Measurements from ENCODE around the gene CYP11A1. TPM values are rescaled to one million over a fixed set of nuclear protein-coding genes. Genes with fewer than 3 reads are reported as not detected.

The CYP11A1 gene
- total and polyA plus RNA-seq, 10 of the 15 experiments (the other 5 are each of a cell fraction or from before 2014, with no cell fraction given) = 0.11 to 1.2 (median 0.23) TPM; not detected in 5

DNA sequence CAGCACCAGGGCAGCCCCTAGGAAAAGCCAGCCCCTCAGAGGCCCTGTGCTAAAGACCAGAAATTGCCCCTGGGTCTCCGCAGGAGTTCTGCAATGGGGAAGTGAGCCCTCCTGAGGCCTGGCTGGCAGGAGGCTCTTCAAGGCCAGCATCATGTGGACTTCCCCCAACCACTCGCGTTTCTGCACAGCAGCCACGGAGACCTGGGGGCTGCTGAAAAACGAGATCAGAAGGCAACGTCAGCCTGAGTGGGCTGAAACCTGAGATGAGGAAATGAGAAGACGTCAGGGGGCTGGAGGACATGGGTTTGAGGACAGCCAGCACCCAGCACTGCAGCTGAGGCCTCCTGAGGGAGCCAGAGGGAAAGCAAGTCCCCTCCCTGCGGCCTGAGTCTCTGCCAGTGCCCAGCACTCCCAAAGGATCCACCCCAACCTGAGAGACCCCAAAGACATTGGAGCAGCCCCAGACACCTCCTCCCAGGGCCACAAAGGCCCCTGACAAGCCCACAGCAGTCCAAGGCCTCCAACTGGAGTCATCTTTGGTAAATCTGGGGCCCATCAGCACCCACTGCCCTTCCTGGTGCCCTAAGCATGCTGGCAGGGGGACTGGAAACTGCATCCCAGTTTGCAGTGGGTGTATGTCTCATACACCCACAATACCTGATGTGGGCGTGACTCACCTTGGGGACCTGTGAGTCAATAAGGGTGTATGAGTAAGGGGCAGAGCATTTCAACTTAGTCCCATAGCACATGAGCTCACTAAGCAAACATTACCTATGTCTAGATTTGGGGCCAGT lies 29.2 kb upstream of the CYP11A1 start (continued):
- TF ChIP-seq, protein P1, sequence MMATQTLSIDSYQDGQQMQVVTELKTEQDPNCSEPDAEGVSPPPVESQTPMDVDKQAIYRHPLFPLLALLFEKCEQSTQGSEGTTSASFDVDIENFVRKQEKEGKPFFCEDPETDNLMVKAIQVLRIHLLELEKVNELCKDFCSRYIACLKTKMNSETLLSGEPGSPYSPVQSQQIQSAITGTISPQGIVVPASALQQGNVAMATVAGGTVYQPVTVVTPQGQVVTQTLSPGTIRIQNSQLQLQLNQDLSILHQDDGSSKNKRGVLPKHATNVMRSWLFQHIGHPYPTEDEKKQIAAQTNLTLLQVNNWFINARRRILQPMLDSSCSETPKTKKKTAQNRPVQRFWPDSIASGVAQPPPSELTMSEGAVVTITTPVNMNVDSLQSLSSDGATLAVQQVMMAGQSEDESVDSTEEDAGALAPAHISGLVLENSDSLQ (IDR thresholded peaks at IDR 0.05) = peak; percentile 75
- TF ChIP-seq NRF1 (conservative IDR thresholded peaks at IDR 0.05; ENCODE audit: low read depth, low read length) = no peak
- no peak for TF ChIP-seq ZNF622 (IDR thresholded peaks at IDR 0.05)
- TF ChIP-seq POLR2A (IDR thresholded peaks at IDR 0.05; ENCODE audit: low read depth, low read length) = no peak
- TF ChIP-seq KDM1A (IDR thresholded peaks at IDR 0.05; ENCODE audit: borderline replicate concordance) = no peak
- peak; percentile 76 for TF ChIP-seq RAD51 (IDR thresholded peaks at IDR 0.05)
- TF ChIP-seq, protein P2, sequence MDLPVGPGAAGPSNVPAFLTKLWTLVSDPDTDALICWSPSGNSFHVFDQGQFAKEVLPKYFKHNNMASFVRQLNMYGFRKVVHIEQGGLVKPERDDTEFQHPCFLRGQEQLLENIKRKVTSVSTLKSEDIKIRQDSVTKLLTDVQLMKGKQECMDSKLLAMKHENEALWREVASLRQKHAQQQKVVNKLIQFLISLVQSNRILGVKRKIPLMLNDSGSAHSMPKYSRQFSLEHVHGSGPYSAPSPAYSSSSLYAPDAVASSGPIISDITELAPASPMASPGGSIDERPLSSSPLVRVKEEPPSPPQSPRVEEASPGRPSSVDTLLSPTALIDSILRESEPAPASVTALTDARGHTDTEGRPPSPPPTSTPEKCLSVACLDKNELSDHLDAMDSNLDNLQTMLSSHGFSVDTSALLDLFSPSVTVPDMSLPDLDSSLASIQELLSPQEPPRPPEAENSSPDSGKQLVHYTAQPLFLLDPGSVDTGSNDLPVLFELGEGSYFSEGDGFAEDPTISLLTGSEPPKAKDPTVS (IDR thresholded peaks at IDR 0.05; ENCODE audit: low read depth, low read length) = no peak
- TF ChIP-seq SMC3 (IDR thresholded peaks at IDR 0.05; ENCODE audit: borderline replicate concordance, low read length) = peak; percentile 23; the same call in 1 of the 2 replicates
- TF ChIP-seq FOXM1 (IDR thresholded peaks at IDR 0.05; ENCODE audit: low read depth, low read length) = no peak
- no peak for TF ChIP-seq NR2C2 (IDR thresholded peaks at IDR 0.05; ENCODE audit: borderline replicate concordance, control insufficient read depth, insufficient read length, low read depth)
- 0 out of 2 replicates have a peak, but pooled peaks have one; percentile 1 for TF ChIP-seq ZNF207 (IDR thresholded peaks at IDR 0.05; ENCODE audit: borderline replicate concordance)
- TF ChIP-seq CREB1 (IDR thresholded peaks at IDR 0.05; ENCODE audit: low read depth) = no peak
- peak; percentile 68; the same call in 1 of the 2 replicates for TF ChIP-seq TBL1XR1 (IDR thresholded peaks at IDR 0.05; ENCODE audit: low read depth, low read length)
- TF ChIP-seq, protein P3, sequence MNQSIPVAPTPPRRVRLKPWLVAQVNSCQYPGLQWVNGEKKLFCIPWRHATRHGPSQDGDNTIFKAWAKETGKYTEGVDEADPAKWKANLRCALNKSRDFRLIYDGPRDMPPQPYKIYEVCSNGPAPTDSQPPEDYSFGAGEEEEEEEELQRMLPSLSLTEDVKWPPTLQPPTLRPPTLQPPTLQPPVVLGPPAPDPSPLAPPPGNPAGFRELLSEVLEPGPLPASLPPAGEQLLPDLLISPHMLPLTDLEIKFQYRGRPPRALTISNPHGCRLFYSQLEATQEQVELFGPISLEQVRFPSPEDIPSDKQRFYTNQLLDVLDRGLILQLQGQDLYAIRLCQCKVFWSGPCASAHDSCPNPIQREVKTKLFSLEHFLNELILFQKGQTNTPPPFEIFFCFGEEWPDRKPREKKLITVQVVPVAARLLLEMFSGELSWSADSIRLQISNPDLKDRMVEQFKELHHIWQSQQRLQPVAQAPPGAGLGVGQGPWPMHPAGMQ (IDR thresholded peaks at IDR 0.05; ENCODE audit: borderline replicate concordance) = no peak
- peak; percentile 75 for TF ChIP-seq MEF2B (IDR thresholded peaks at IDR 0.05; ENCODE audit: partially characterized antibody, poor library complexity, severe bottlenecking)
- TF ChIP-seq SMAD5 (IDR thresholded peaks at IDR 0.05; ENCODE audit: low read depth) = peak; percentile 58; the same call in 1 of the 2 replicates
- peak; percentile 92; the same call in 1 of the 2 replicates for TF ChIP-seq HDGF (IDR thresholded peaks at IDR 0.05)
- TF ChIP-seq LARP7 (IDR thresholded peaks at IDR 0.05) = no peak; the same call in 1 of the 2 replicates
- TF ChIP-seq ASH2L (IDR thresholded peaks at IDR 0.05; ENCODE audit: borderline replicate concordance, low read depth) = no peak
- TF ChIP-seq RUNX3 (IDR thresholded peaks at IDR 0.05; ENCODE audit: low read length) = no peak
- peak; percentile 81; the same call in 1 of the 2 replicates for TF ChIP-seq EED (IDR thresholded peaks at IDR 0.05; ENCODE audit: low read depth)
- TF ChIP-seq PAX8 (IDR thresholded peaks at IDR 0.05) = no peak
- TF ChIP-seq, protein P4, sequence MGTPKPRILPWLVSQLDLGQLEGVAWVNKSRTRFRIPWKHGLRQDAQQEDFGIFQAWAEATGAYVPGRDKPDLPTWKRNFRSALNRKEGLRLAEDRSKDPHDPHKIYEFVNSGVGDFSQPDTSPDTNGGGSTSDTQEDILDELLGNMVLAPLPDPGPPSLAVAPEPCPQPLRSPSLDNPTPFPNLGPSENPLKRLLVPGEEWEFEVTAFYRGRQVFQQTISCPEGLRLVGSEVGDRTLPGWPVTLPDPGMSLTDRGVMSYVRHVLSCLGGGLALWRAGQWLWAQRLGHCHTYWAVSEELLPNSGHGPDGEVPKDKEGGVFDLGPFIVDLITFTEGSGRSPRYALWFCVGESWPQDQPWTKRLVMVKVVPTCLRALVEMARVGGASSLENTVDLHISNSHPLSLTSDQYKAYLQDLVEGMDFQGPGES (IDR thresholded peaks at IDR 0.05) = peak; percentile 41; the same call in 1 of the 2 replicates
- no peak for TF ChIP-seq PML (IDR thresholded peaks at IDR 0.05; ENCODE audit: low read length)
- TF ChIP-seq CBX5 (IDR thresholded peaks at IDR 0.05; ENCODE audit: low read depth) = no peak
- TF ChIP-seq ETV6 (conservative IDR thresholded peaks at IDR 0.05 in 1 of 2, IDR thresholded peaks at IDR 0.05 in 1 of 2; ENCODE audit: borderline replicate concordance in 1 of 2, low read depth in 1 of 2) = peak in 1 of 2 experiments; percentile 82; a peak in 1 of 4 replicates
- peak; percentile 89 to 92 for TF ChIP-seq BHLHE40 (IDR thresholded peaks at IDR 0.05; ENCODE audit: borderline replicate concordance in 1 of 2, low read depth in 2 of 2, low read length in 1 of 2)
